Measurements from ENCODE around the gene IFITM2.
"Not testable (repeated sequence)": the region's sequence is repeated elsewhere in the genome, so short reads cannot be mapped to it uniquely, and the experiment has no call there.

IFITM2 gene

DNA sequence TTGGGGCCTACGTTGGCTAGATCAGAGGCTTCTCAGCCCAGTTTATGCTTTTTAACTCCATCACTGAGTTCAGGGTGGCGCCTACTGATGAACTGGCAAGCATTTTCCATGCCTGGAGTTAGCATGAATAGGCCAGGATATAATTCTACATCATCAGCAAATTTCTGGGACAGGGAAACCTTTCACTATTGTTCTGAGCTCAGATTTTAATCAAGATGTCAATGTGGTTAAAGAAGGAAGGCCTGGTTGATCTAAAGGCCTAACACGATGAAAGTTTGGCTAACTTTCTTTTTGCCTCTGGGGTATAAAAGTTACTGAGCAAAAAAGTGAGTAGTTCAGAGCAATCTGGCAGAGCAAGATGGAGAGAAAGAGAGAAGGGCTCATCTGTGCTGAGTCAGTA is 34.7 kb downstream of the IFITM2 start:
- DNase-seq (ENCODE audit: low read depth in 3 of 3): no peak

GRCh38 chr11:344836-345578 is 37.4 kb downstream of the IFITM2 start:
- no peak for DNase-seq (ENCODE audit: low read depth in 3 of 3)

- no peak for DNase-seq (ENCODE audit: low read depth in 3 of 3)
These were observed 38.9 kb downstream of the IFITM2 start for GRCh38 chr11:346529-346928.

DNA sequence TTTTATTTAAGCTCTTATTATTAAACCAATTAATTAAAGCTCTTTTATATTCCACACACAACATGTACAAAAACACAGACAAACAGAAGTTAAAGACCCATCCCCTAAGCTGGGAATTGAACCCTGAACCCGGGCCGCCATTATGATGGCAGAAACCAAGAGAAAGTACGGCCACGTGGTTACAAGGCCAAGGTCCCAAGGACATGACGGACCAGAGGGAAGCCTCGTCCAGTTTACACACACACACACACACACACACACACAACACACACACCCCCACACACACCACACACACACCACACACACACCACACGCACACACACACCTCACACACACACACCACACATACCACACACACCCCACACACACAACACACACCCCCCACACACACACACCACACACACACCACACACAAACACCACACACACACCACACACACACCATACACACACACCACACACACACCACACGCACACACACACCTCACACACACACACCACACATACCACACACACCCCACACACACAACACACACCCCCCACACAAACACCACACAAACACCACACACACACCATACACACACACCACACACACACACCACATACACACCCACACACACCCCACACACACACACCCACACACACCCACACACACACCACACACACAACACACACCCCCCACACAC is 41.8 kb downstream of the IFITM2 start:
- not testable (repeated sequence) for DNase-seq (ENCODE audit: low read depth in 3 of 3)

DNA sequence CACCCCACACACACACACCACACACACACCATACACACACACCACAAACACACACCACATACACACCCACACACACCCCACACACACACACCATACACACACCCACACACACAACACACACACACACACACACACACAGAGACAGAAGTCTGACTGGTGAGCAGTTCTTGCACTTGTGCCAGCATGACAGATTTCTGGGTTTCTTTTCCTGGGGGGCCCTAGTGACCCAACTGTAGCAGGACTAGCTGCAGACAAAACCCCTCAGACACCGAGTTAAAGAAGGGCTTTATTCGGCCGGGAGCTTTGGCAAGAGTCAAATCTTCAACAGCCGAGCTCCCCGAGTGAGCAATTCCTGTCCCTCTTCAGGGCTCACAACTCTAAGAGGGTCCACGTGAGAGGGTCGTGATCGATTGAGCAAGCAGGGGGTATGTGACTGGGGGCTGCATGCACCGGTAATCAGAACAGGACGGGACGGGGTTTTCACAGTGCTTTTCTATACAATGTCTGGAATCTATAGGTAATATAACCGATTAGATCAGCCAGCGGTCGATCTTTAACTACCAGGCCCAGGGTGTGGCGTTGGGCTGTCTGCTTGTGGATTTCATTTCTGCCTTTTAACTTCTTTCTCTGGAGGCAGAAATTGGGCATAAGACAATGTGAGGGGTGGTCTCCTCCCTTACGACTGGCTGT is 42.6 kb downstream of the IFITM2 start:
- DNase-seq (ENCODE audit: low read depth in 3 of 3): not testable (repeated sequence)

DNA sequence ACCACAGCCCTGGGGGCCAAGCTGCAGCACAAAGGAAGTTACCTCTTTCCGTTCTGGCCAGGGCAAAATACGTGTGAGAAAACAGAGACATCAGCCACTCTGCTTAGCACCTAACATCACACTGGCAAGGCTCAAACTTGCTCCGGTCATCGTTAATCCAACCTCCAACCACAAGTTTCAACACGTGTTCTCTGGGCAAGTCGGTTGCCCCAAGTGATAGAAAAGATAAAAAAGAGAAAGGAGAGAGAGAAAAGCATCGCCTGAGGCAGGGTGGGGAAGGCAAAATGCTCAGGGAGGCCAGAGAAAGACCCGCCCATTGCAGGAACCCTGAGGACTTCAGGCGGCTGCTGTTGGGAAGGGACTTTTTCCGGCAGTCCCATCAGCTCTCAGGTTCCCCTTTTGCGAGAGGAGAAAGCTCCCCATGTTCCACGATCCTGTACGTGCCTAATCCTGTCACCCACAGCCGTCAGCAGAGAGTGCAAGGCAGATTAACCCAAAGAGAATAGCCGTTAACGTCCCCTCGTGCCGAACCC is 43.2 kb downstream of the IFITM2 start:
- DNase-seq (ENCODE audit: low read depth in 3 of 3): no peak

DNA sequence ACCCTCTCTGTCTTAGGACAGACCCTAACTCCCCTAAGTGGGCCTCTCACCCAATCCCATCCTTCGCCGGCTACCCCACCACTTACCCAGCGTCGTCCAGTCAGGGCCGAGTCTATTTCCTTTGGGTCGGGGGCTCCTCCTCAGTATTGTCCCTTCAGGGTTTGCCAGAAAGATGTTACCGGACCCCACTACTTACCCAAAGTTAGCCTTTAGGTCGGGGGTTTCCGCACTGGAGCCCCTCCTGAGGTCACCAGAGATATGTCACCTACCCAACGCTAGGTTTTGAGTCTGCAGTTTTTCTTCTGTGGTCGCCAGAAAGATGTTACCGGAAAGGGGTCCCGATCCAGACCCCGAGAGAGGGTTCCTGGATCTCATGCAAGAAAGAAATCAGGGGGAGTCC is 43.8 kb downstream of the IFITM2 start:
- no peak for DNase-seq (ENCODE audit: low read depth in 3 of 3)

GRCh38 chr11:352456-353031 is 44.9 kb downstream of the IFITM2 start:
- DNase-seq (ENCODE audit: low read depth in 3 of 3): no peak

GRCh38 chr11:353179-353873 is 45.7 kb downstream of the IFITM2 start:
- no peak for DNase-seq (ENCODE audit: low read depth in 3 of 3)

GRCh38 chr11:355581-356458 is 48.2 kb downstream of the IFITM2 start:
- peak; percentile 75 to 85 (median 85) for DNase-seq (ENCODE audit: low read depth in 3 of 3)

- no peak for DNase-seq (ENCODE audit: low read depth in 3 of 3)
These were observed 49.0 kb downstream of the IFITM2 start for GRCh38 chr11:356610-357009.

DNA sequence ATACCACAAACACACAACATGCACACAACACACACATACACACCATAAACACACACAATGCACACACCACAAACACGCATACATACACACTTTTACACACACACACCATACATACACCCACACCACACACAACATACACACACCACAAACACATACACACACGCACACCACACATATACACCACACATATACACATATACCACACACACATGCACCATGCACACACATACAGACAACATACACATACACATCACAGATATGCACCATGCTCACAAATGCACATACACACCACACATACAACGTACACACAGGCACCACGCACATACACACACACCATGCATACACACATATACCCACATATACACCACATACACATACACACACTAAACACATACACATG is 50.0 kb downstream of the IFITM2 start:
- DNase-seq (ENCODE audit: low read depth in 3 of 3): no peak

GRCh38 chr11:358129-358800 is 50.6 kb downstream of the IFITM2 start:
- no peak for DNase-seq (ENCODE audit: low read depth in 3 of 3)

Data from stimulated activated CD4-positive, alpha-beta T cell treated with anti-CD3 and anti-CD28 coated beads, TNF-alpha, amount 100 ng/mL, for 48 hours (primary cell).